ENCODE measurements around the gene CLEC12A. TPM values are rescaled to one million over a fixed set of nuclear protein-coding genes. Genes with fewer than 3 reads are reported as not detected.
"Not testable (repeated sequence)": the region's sequence is repeated elsewhere in the genome, so short reads cannot be mapped to it uniquely, and the experiment has no call there.

The CLEC12A gene
- total RNA-seq: 1 to 10 TPM; 2.0 to 5.0 TPM
- long read RNA-seq, donor 1, partial matches to known transcripts: 1 of 3 reads
- long read RNA-seq, donor 1, other reads (novel, unspliced or antisense): 2 of 3 reads
- long read RNA-seq, donor 2, partial matches to known transcripts: 0 of 1 reads
- long read RNA-seq, donor 2, other reads (novel, unspliced or antisense): 1 of 1 reads

- intact Hi-C loops (cut with DNase I): loop anchor here in 1 of 2 donors (2.0 kb wide), 1 partner anchor 64 kb away; no protein-coding TSS in a partner anchor
- no peak for DNase-seq (ENCODE audit: low spot score)
Measured at GRCh38 chr12:9971181-9971580, at the start of gene CLEC12A. TSS of gene CLEC12A (plus strand) at chr12:9971409. CDS start at chr12:9971597, 188 bp downstream.

GRCh38 chr12:9922429-9922828 is 48.8 kb upstream of the CLEC12A start:
- intact Hi-C loops (cut with DNase I): no loop called here
- DNase-seq (ENCODE audit: low spot score): no peak

- intact Hi-C loops (cut with DNase I): no loop called here
- DNase-seq (ENCODE audit: low spot score): no peak
Measured at GRCh38 chr12:9925705-9926393, 45.4 kb upstream of the CLEC12A start.

GRCh38 chr12:9926876-9927275 is 44.3 kb upstream of the CLEC12A start:
- no peak for DNase-seq (ENCODE audit: low spot score)
- intact Hi-C loops (cut with DNase I): no loop called here

GRCh38 chr12:9928607-9929006 is 42.6 kb upstream of the CLEC12A start:
- intact Hi-C loops (cut with DNase I): no loop called here
- no peak for DNase-seq (ENCODE audit: low spot score)

GRCh38 chr12:9931245-9931644 is 40.0 kb upstream of the CLEC12A start:
- DNase-seq (ENCODE audit: low spot score): no peak
- intact Hi-C loops (cut with DNase I): no loop called here

- intact Hi-C loops (cut with DNase I): no loop called here
- DNase-seq (ENCODE audit: low spot score): no peak
Measured at GRCh38 chr12:9932270-9932669, 38.9 kb upstream of the CLEC12A start, which contains the start of gene CLEC2A. TSS of gene CLEC2A (minus strand) at chr12:9932370. CDS start at chr12:9932329, 41 bp downstream.

GRCh38 chr12:9933958-9934357 is 37.3 kb upstream of the CLEC12A start:
- no peak for DNase-seq (ENCODE audit: low spot score)
- intact Hi-C loops (cut with DNase I): no loop called here

- no peak for DNase-seq (ENCODE audit: low spot score)
- intact Hi-C loops (cut with DNase I): no loop called here
Measured at GRCh38 chr12:9935026-9935425, 36.2 kb upstream of the CLEC12A start.

GRCh38 chr12:9936591-9936990 is 34.6 kb upstream of the CLEC12A start:
- DNase-seq (ENCODE audit: low spot score): no peak
- intact Hi-C loops (cut with DNase I): no loop called here

GRCh38 chr12:9940375-9940774 is 30.8 kb upstream of the CLEC12A start:
- intact Hi-C loops (cut with DNase I): no loop called here
- DNase-seq (ENCODE audit: low spot score): no peak

GRCh38 chr12:9941838-9942237 is 29.4 kb upstream of the CLEC12A start:
- intact Hi-C loops (cut with DNase I): no loop called here
- no peak for DNase-seq (ENCODE audit: low spot score)

- intact Hi-C loops (cut with DNase I): no loop called here
- DNase-seq (ENCODE audit: low spot score): no peak
Measured at GRCh38 chr12:9943240-9943639, 28.0 kb upstream of the CLEC12A start.

GRCh38 chr12:9944391-9944790 is 26.8 kb upstream of the CLEC12A start:
- no peak for DNase-seq (ENCODE audit: low spot score)
- intact Hi-C loops (cut with DNase I): no loop called here

- intact Hi-C loops (cut with DNase I): no loop called here
- DNase-seq (ENCODE audit: low spot score): no peak
Measured at GRCh38 chr12:9947674-9948073, 23.5 kb upstream of the CLEC12A start.

GRCh38 chr12:9948606-9949296 is 22.5 kb upstream of the CLEC12A start:
- intact Hi-C loops (cut with DNase I): no loop called here
- DNase-seq (ENCODE audit: low spot score): no peak

GRCh38 chr12:9951026-9951675 is 20.1 kb upstream of the CLEC12A start:
- DNase-seq (ENCODE audit: low spot score): no peak
- intact Hi-C loops (cut with DNase I): no loop called here

GRCh38 chr12:9952954-9953729 is 18.1 kb upstream of the CLEC12A start:
- DNase-seq (ENCODE audit: low spot score); intact Hi-C loops (cut with DNase I): not testable (repeated sequence)

GRCh38 chr12:9957834-9958233 is 13.4 kb upstream of the CLEC12A start:
- intact Hi-C loops (cut with DNase I): no loop called here
- DNase-seq (ENCODE audit: low spot score): no peak

All from posterior vena cava (tissue), 2 donors.